Bronchial epithelial cell (primary cell): ENCODE measurements around the gene TRERF1. TPM values are rescaled to one million over a fixed set of nuclear protein-coding genes. Genes with fewer than 3 reads are reported as not detected.

Source experiments
- DNase-seq: peaks from one replicate; pipeline ENCODE4 v3.0.0-alpha.2; 2010; ENCODE audit warnings: low read depth
- FAIRE-seq: peaks from 2 replicates; lab custom pipeline; 2011; peaks lifted over from hg19 to GRCh38; lab: Jason Lieb, UNC
- H3K27me3 ChIP-seq: 2 replicates; pipeline ENCODE4 v1.5.1; 2011; ENCODE audit warnings: low read length; ENCODE audit not compliant: control insufficient read depth, insufficient read depth
- H3K36me3 ChIP-seq: 2 replicates; pipeline ENCODE4 v1.5.1; 2011; ENCODE audit warnings: low read length; ENCODE audit not compliant: control insufficient read depth, insufficient read depth
- H3K4me3 ChIP-seq: 2 replicates; pipeline ENCODE4 v1.5.1; 2011; ENCODE audit warnings: mild to moderate bottlenecking, low read depth, low read length, control low read depth
- total RNA-seq: library from RNA; depleted of rRNA; stranded (reverse); fragments of >200 nt; gene quantifications from 2 replicates; pipeline ENCODE4 v1.2.1, GENCODE V29; 2014
- TF ChIP-seq, protein P1 (sequence below): IDR thresholded peaks from 2 replicates; pipeline ENCODE4 v1.5.1; 2011; ENCODE audit warnings: mild to moderate bottlenecking, moderate library complexity, low read length, control low read depth, inconsistent platforms; ENCODE audit not compliant: insufficient read depth, severe bottlenecking

Gene TRERF1
- total RNA-seq, 1 donor from 2014 or later: 1.8 TPM

DNA sequence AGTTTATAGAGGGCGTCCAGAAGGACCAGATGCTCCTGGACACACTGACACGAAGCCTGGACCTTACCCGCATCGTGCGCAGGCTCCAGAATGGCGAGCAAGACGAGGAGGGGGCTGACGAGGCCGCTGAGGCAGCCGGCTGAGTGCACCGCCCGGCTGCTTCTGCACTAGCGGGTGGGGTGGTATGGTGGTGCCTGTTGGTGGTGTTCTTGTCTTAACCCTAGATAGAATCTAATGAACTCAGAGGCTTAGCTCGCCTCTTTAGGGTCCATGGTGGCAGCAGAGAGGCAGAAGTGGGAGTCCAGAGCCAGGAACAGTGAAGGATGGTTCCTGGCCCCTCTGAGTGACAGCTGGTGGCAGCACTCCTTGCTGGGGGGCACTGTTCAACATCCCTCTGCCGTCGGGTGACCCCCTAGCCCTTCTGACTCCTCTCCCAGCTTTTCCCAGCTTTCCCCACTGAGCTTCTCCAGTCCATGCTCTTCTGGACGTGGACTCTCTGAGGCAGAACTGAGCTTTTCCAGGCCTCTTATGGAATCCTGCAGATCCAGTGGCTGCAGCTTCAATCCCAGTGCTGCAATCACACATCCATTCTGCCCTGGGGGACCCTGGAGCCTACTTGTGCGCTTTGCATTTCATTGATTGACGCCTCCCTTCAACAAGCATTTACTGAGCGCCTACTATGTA lies 272.3 kb downstream of the TRERF1 start:
- DNase-seq (no peak), FAIRE-seq (no peak)
- H3K4me3 ChIP-seq: no peak overlapping the region
- H3K27me3 ChIP-seq: no peaks in the 10 kb centered on the region
- H3K36me3 ChIP-seq: no peaks in the 10 kb centered on the region
- TF ChIP-seq, protein P1, sequence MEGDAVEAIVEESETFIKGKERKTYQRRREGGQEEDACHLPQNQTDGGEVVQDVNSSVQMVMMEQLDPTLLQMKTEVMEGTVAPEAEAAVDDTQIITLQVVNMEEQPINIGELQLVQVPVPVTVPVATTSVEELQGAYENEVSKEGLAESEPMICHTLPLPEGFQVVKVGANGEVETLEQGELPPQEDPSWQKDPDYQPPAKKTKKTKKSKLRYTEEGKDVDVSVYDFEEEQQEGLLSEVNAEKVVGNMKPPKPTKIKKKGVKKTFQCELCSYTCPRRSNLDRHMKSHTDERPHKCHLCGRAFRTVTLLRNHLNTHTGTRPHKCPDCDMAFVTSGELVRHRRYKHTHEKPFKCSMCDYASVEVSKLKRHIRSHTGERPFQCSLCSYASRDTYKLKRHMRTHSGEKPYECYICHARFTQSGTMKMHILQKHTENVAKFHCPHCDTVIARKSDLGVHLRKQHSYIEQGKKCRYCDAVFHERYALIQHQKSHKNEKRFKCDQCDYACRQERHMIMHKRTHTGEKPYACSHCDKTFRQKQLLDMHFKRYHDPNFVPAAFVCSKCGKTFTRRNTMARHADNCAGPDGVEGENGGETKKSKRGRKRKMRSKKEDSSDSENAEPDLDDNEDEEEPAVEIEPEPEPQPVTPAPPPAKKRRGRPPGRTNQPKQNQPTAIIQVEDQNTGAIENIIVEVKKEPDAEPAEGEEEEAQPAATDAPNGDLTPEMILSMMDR: no peak

DNA sequence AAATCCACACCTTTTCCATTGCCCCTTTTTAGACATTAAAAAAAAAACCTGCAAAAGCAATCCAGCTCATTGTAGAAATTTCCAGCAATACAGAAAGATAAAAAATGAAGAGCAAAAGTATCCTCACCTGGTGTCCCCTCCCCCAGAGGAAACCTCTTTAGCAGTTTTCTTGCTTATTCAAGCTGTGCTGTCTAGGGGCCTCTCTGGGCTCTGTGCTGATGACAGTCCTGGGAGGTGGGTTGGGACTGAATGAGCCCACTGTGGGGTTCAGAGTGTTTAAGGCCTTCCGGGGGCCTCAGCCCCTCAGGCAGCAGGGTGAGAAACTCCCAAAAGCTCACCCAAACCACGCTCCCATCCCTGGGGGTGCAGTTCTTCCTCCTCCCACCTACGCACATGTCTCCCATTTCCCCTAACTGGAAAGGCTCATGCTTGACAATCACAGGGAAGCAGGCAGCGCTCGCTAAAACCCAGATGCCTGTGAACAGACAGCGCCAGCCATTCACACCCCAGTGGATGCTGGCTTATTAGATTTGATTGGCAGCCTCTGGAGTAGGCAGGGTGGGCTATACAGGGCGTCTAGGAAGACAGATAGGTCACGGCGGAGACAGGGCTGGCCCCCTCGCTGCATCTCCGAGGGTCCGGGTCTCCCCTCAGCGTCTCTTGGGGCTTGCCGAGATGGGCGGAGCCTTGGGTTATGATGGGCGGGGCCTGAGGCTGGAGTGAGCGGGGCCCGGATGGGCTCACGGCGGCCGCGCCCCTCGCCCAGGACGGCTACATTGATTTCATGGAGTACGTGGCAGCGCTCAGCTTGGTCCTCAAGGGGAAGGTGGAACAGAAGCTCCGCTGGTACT lies 274.0 kb downstream of the TRERF1 start:
- no peak overlapping the region for H3K4me3 ChIP-seq
- FAIRE-seq (no peak), DNase-seq (no peak)
- no peaks in the 10 kb centered on the region for H3K36me3 ChIP-seq
- H3K27me3 ChIP-seq: no peaks in the 10 kb centered on the region
- TF ChIP-seq, protein P1: no peak

DNA sequence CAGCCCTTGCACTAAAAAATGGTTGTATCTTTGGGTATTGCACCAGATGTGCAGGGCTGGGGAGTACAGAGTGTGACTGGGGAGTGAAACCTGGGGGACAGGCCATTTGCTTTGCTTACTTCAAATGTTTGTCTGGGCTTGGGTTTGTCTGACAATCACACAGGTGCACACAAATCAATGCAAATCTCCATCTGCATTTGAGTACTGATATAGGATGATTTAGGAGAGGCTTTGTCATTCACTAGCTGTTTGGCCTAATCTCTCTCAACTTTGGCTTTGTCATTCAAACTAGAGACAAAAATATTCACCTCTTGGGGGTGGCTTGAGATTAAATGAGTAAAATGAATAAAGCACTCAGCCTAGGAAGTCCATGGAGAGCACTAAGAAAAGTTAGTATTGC lies 274.7 kb downstream of the TRERF1 start:
- Histone ChIP-seq H3K4me3 (no peak overlapping the region), H3K36me3 (no peaks in the 10 kb centered on the region), H3K27me3 (no peaks in the 10 kb centered on the region)
- TF ChIP-seq, protein P1: no peak
- DNase-seq (no peak), FAIRE-seq (no peak)

DNA sequence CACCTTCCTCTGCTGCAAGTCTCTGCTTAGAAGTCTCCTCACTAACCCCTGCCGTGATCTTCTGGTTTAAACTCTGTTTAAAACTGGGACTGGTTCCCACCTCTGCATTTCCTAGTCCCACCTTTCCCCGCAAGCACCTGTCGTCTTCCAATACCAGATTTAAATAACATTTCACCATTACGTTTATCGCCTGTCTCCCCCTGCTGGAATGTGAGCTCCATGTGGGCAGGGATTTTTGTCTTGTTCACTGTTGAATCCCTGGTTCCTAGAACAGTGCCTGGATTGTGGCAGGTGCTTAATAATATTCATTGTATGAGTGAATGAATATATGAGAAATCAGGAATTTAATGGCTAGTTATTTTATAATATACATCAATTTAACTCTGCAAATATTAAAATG lies 275.9 kb downstream of the TRERF1 start:
- Histone ChIP-seq H3K27me3 (no peaks in the 10 kb centered on the region), H3K4me3 (no peak overlapping the region), H3K36me3 (no peaks in the 10 kb centered on the region)
- TF ChIP-seq, protein P1: no peak
- DNase-seq (no peak), FAIRE-seq (no peak)

Other genes with a start within 250 kb of the TRERF1 start
- 71.6 and 74.5 TPM in 2 replicates for gene MRPS10, start 234.1 kb downstream of the TRERF1 start, total RNA-seq
- gene UBR2, start 112.1 kb upstream of the TRERF1 start, total RNA-seq: 16.6 and 21.9 TPM in 2 replicates